HG02763 (cell line): ENCODE measurements around the gene TTC38.

Experiments used
- ATAC-seq: cut with Tn5 transposase; IDR thresholded peaks from one replicate; pipeline ENCODE4 v1.9.1; 2021; ENCODE audit warnings: mild to moderate bottlenecking, moderate library complexity; ENCODE audit not compliant: unreplicated experiment

The TTC38 gene

GRCh38 chr22:46327691-46328465 lies 60.1 kb downstream of the TTC38 start:
- no peak for ATAC-seq

- no peak for ATAC-seq
Observed at GRCh38 chr22:46328797-46329196, 61.0 kb downstream of the TTC38 start.

GRCh38 chr22:46329616-46330015 lies 61.8 kb downstream of the TTC38 start:
- no peak for ATAC-seq

GRCh38 chr22:46330426-46330825 lies 62.6 kb downstream of the TTC38 start:
- no peak for ATAC-seq

DNA sequence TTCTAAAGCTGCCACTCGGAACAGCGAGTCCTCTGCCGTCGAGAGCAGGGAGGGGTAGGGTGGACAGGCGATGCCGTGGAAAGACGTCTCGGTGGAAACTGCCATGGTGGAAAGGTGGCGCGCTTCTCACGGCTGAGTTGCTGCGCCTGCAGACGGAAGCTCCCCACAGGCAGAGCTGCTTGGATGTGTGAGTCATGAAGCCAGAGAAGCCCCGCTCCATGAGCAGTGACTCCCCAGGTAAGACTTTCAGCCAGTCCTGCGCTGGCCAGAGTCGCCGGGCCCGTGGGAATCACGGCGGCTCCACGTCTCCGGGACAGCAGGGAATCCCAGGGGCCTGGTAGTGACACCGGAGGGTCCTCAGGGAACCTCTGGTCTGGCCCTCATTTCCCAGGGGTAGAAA lies 63.7 kb downstream of the TTC38 start:
- ATAC-seq: no peak

DNA sequence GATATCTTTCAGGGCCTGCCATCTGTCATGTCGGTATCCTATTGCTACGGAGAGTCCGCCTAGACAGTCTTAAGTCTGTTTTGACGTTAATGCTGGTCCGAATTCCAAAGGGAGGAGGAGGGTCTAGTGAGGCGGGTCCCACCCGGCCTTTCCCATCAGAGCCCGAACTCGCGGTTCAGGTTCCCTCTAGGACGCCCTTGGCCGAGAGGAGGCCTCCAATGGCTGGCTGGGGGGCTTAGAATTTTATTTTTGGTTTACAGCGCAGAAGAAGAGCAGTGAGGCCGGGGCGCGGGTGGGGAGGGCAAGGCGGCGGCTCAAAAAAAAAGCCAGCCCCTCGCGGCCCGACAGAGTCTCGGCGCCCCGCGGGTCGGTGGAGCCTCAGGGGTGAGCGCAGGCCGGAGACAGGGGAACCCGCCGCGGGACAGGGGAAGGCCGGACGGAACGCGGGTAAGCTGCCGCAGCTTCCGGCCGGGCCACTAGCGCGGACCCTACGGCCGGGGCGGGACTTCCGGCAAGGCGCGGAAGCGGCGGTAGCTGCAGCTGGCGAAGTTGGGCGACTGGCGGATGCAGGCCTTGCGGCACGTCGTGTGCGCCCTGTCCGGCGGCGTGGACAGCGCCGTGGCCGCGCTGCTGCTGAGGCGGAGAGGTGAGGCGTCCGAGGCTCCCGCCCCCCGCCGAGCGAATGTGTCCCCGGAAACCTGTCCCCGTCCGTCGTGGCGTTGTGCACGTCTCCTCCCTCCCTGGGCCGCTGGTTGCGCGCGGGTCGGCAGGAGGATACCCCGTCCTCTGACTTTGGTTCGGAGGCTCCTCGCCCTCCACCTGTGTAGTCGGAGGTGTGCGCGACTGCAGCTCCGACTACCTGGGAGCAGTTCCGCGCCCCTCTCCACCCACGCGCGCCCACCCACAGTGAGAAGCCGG lies 67.7 kb downstream of the TTC38 start, which contains the start of gene TRMU:
TRMU (plus strand) TSS at position 514 of the 918 bp plus-strand sequence; CDS start at position 565, 51 bp downstream.
- ATAC-seq: peak; percentile 83

DNA sequence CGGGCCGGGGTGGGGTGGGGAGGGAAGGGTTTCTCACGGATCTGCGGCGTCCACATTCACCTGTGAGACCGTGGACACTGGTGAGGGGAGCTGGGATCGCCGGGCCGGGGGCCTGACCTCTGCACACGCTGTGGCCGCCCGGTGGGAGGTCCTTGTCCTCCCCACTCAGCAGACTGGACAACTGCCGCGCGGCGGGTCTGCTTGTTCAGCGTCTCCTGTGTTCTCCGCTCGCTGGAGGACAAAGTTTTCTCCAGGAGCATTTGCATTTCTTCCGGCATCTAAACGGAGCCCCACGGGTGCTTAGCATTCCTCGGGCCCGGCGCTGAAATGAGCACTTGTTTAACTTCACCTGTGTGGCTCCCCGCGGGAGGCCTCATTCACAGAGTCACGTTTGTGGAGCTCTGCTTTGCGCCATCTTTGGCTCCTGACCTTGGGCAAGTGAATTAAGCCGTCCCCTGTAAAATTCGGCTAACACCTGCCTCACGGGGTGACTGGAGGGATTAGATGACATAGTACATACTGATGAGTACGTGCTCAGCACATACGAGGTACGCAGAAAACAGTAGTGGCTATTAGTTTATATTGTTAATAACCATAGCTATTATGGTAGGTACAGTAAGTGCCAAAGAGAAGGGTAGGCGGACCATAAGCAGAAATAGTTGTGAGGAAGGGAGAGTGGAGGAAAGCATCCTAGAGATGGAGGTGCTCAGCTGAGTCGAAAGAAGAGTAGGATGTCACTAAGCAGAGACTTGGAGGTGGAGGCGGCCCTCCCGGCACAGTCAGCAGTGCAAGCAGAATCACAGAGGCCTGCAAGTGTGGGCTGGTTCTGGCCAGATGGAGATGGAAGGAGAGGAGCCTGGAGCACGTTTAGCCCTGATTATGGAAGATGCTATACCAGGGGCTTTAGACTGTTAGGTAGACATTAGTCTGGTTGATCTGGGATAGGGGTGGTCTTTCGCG lies 68.6 kb downstream of the TTC38 start:
- no peak for ATAC-seq

- no peak for ATAC-seq
Observed at GRCh38 chr22:46337870-46338269, 70.1 kb downstream of the TTC38 start.

DNA sequence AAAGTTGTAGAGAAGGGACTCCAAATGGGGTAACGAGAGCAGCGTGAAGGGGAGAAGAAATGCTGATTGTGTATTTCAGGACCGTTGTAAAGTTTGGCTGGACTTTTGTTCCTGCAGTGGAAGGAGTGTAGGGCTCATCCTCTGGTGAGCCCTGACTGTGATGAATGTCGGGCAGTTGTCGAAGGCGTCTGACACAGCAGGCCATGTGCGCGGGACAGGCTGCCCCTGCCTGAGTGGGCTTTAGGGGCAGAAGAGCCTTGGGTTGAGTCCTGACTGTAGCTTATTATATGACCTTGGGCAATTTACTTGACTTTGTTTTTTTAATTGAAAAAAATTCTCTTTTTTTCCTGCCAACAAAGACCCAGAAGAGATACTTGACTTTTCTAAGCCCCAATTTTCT lies 70.8 kb downstream of the TTC38 start:
- no peak for ATAC-seq

DNA sequence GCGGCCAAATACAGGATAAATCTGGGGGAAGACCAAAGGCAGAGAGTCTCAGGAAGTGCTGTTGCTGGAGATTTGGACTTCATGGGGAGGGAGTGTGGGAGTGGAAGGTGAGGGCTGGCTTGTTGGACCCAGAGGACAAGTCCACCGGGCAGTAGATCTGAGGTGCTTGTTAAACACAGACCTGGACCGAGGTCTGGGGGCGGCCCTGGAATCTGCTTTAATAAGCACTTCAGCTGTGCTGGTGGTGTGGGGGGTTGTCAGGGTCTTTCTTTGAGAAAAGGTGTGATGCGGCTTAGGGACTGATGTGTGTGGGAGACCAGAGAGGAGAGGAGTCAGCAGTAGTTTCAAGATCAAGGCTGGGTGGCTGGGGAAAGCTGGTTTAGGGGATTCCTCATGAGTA lies 72.1 kb downstream of the TTC38 start:
- ATAC-seq: no peak

DNA sequence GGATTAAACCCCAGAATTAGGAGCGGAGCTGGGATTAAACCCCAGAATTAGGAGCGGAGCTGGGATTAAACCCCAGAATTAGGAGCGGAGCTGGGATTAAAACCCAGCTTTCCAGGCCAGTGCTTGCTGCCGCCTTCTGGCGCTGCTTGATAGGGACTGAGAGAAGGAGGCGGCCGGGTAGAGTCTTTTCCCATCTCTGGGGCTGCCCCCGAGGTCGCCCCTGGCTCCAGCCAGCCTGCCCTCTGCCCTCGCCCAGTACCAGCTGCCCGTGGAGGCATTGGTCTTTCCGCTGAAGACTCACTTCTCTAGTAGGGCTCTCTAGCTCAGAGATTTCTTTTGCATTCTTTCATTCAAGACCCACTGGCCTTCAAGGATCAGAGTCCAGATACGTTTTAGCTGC lies 72.9 kb downstream of the TTC38 start:
- ATAC-seq: no peak
